Mesenchymal stem cell (in vitro differentiated cells and primary cell): ENCODE results near the gene NOBOX.

Experiments used
- DNase-seq: peaks from one replicate; pipeline ENCODE4 v3.0.0-alpha.2; 2013
- H2AFZ ChIP-seq: one replicate; pipeline ENCODE4 v1.6.1; 2013; ENCODE audit warnings: low read depth, mild to moderate bottlenecking, control low read depth, inconsistent platforms, low read length, moderate library complexity
- H2AK5ac ChIP-seq: 2 replicates; pipeline ENCODE4 v1.6.1; 2013; ENCODE audit warnings: low read length, moderate library complexity, mild to moderate bottlenecking, inconsistent platforms; ENCODE audit not compliant: severe bottlenecking
- H2BK120ac ChIP-seq: one replicate; pipeline ENCODE4 v1.6.1; 2013; ENCODE audit warnings: low read depth, mild to moderate bottlenecking, inconsistent platforms, low read length, moderate library complexity
- H2BK12ac ChIP-seq, 2 experiments: one replicate each; pipeline ENCODE4 v1.6.1; 2013; ENCODE audit warnings: inconsistent platforms in 2 of 2, low read length in 2 of 2, mild to moderate bottlenecking in 2 of 2, moderate library complexity in 2 of 2, control low read depth in 1 of 2
- H2BK15ac ChIP-seq: one replicate; pipeline ENCODE4 v1.6.1; 2013; ENCODE audit warnings: mild to moderate bottlenecking, low read depth, inconsistent platforms; ENCODE audit not compliant: poor library complexity, severe bottlenecking
- H2BK5ac ChIP-seq: 2 replicates; pipeline ENCODE4 v1.6.1; 2013; ENCODE audit warnings: low read depth, mild to moderate bottlenecking, low read length, control low read depth, inconsistent platforms; ENCODE audit not compliant: poor library complexity, severe bottlenecking
- H3K14ac ChIP-seq, 2 experiments: one replicate each; pipeline ENCODE4 v1.6.1; 2013; ENCODE audit warnings: inconsistent platforms in 2 of 2, low read length in 2 of 2, control low read depth in 1 of 2, mild to moderate bottlenecking in 1 of 2, moderate library complexity in 1 of 2
- H3K18ac ChIP-seq, 2 experiments: one replicate each; pipeline ENCODE4 v1.6.1; 2013; ENCODE audit warnings: inconsistent platforms in 2 of 2, low read length in 2 of 2, control low read depth in 1 of 2, low read depth in 1 of 2, mild to moderate bottlenecking in 1 of 2
- H3K23ac ChIP-seq, 2 experiments: one replicate each; pipeline ENCODE4 v1.6.1; 2013; ENCODE audit warnings: inconsistent platforms in 2 of 2, low read length in 2 of 2, mild to moderate bottlenecking in 2 of 2, moderate library complexity in 2 of 2, control low read depth in 1 of 2
- H3K27ac ChIP-seq: 2 replicates; pipeline ENCODE4 v1.5.1; 2013; ENCODE audit warnings: mild to moderate bottlenecking, moderate library complexity, low read length, control low read depth, inconsistent platforms; ENCODE audit not compliant: poor library complexity, severe bottlenecking
- H3K27me3 ChIP-seq, 2 experiments: 2 replicates each; pipeline versions ENCODE4 v1.6.1 to v1.7.0; 2013; ENCODE audit warnings: low read length in 2 of 2, mild to moderate bottlenecking in 2 of 2, moderate library complexity in 2 of 2, control low read depth in 1 of 2, inconsistent platforms in 1 of 2; ENCODE audit not compliant: control insufficient read depth in 1 of 2, insufficient read depth in 1 of 2
- H3K36me3 ChIP-seq, 2 experiments: 2 replicates each; pipeline versions ENCODE4 v1.6.1 to v1.7.0; 2013; ENCODE audit warnings: low read length in 2 of 2, control low read depth in 1 of 2, inconsistent platforms in 1 of 2, low read depth in 1 of 2, mild to moderate bottlenecking in 1 of 2; ENCODE audit not compliant: insufficient read depth in 2 of 2, control insufficient read depth in 1 of 2
- H3K4ac ChIP-seq, 2 experiments: one replicate each; pipeline ENCODE4 v1.6.1; 2013; ENCODE audit warnings: inconsistent platforms in 2 of 2, low read length in 2 of 2, mild to moderate bottlenecking in 2 of 2, moderate library complexity in 2 of 2, control low read depth in 1 of 2, low read depth in 1 of 2
- H3K4me1 ChIP-seq: 2 replicates; pipeline ENCODE4 v1.6.1; 2013; ENCODE audit warnings: low read depth, low read length, control low read depth; ENCODE audit not compliant: control insufficient read depth, insufficient read depth
- H3K4me2 ChIP-seq: 2 replicates; pipeline ENCODE4 v1.6.1; 2013; ENCODE audit warnings: low read length, mild to moderate bottlenecking, inconsistent platforms; ENCODE audit not compliant: poor library complexity, severe bottlenecking
- H3K4me3 ChIP-seq, 2 experiments: 2 replicates each; pipeline versions ENCODE4 v1.5.1 to v1.7.0; 2013; ENCODE audit warnings: low read length in 2 of 2, mild to moderate bottlenecking in 2 of 2, control low read depth in 1 of 2, low read depth in 1 of 2; ENCODE audit not compliant: insufficient read depth in 1 of 2
- H3K79me1 ChIP-seq: replicated peaks from 2 replicates; pipeline ENCODE4 v1.6.1; 2013; ENCODE audit warnings: mild to moderate bottlenecking, control low read depth, low read length, inconsistent platforms; ENCODE audit not compliant: poor library complexity, severe bottlenecking
- H3K9ac ChIP-seq: 2 replicates; pipeline ENCODE4 v1.7.0; 2013; ENCODE audit warnings: mild to moderate bottlenecking, low read length, moderate library complexity
- H3K9me3 ChIP-seq: 2 replicates; pipeline ENCODE4 v1.7.0; 2013; ENCODE audit warnings: mild to moderate bottlenecking, low read length; ENCODE audit not compliant: control insufficient read depth
- H4K8ac ChIP-seq: one replicate; pipeline ENCODE4 v1.6.1; 2013; ENCODE audit warnings: inconsistent platforms, mild to moderate bottlenecking, low read length, moderate library complexity
- H4K91ac ChIP-seq: one replicate; pipeline ENCODE4 v1.6.1; 2013; ENCODE audit warnings: mild to moderate bottlenecking, low read length, inconsistent platforms
- WGBS: methylation state at CpG from one replicate; pipeline ENCODE4 v1.1.7; 2013; ENCODE audit warnings: mixed read lengths; 5-methylcytosine and 5-hydroxymethylcytosine counted together

Gene NOBOX

DNA sequence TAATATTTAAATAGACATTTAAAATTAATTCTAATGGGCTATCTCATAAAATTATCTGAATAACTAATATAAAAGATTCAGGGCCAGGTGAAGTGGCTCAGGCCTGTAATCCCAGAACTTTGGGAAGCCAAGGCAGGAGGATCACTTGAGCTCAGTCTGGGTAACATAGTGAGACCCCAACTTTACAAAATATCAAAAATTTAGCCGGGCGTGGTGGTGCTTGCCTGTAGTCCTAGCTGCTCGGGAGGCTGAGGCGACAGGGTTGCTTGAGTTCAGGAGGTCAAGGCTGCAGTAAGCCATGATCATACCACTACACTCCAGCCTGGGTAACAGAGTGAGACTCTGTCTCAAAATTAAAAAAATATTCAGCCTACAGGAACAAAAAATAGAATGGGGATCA lies 12.5 kb downstream of the NOBOX start:
- Histone ChIP-seq H3K14ac (no peak overlapping the region), H3K4me1 (peaks cover 12% of the 10 kb centered on the region), H3K23ac (no peak overlapping the region), H2AFZ (no peak overlapping the region), H2BK120ac (no peak overlapping the region), H3K18ac (no peak overlapping the region), H3K9me3 (no peaks in the 10 kb centered on the region), H2BK12ac (no peak overlapping the region), H3K4me3 (no peak overlapping the region), H2AK5ac (peak overlapping the region; percentile 77), H3K27ac (no peak overlapping the region), H3K27me3 (no peaks in the 10 kb centered on the region), H3K4me2 (no peak overlapping the region), H4K8ac (no peak overlapping the region), H3K9ac (peak overlapping the region; percentile 44), H2BK15ac (no peak overlapping the region), H3K36me3 (no peaks in the 10 kb centered on the region), H2BK5ac (no peak overlapping the region), H3K79me1 (no peaks in the 10 kb centered on the region), H3K4ac (no peak overlapping the region), H4K91ac (no peak overlapping the region)
- no peak for DNase-seq
- WGBS: 100% methylated on average over 2 of the region's 4 CpGs

DNA sequence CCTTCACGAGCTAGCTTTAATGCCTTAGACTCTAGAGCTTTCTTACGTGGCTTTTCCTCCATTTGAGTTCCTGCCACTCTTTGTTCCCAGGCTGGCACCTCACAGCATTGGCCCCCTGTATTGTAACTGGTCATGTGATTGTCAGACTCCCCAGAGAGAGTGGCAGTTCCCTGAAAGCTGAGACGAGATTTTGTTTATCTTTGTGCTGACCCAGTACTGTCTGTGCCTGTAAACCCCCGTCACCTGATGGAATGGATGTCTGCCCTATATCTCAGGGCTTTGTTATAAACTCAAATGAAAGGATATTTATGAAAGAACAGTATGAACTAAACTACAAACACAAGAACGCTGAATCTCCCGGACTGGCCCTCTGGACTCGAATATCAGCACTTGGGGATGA lies 13.0 kb downstream of the NOBOX start:
- no peak overlapping the region for H3K27ac ChIP-seq
- H2AFZ ChIP-seq: peak overlapping the region; percentile 10
- H3K4ac ChIP-seq: no peak overlapping the region
- no peak overlapping the region for H3K4me2 ChIP-seq
- no peak overlapping the region for H4K8ac ChIP-seq
- no peak overlapping the region for H3K23ac ChIP-seq
- H2BK5ac ChIP-seq: no peak overlapping the region
- no peak for DNase-seq
- 67% methylated on average over 7 of the region's 7 CpGs for WGBS
- peaks cover 12% of the 10 kb centered on the region for H3K4me1 ChIP-seq
- no peak overlapping the region for H3K9ac ChIP-seq
- H3K79me1 ChIP-seq: no peaks in the 10 kb centered on the region
- no peaks in the 10 kb centered on the region for H3K36me3 ChIP-seq
- no peak overlapping the region for H2BK12ac ChIP-seq
- no peaks in the 10 kb centered on the region for H3K9me3 ChIP-seq
- no peak overlapping the region for H4K91ac ChIP-seq
- H2BK120ac ChIP-seq: no peak overlapping the region
- no peaks in the 10 kb centered on the region for H3K27me3 ChIP-seq
- no peak overlapping the region for H3K4me3 ChIP-seq
- H2BK15ac ChIP-seq: no peak overlapping the region
- H3K14ac ChIP-seq: no peak overlapping the region
- no peak overlapping the region for H3K18ac ChIP-seq
- no peak overlapping the region for H2AK5ac ChIP-seq

GRCh38 chr7:144388950-144389349 lies 14.5 kb downstream of the NOBOX start:
- Histone ChIP-seq H3K18ac (peak overlapping the region in 1 of 2 experiments; percentile 8), H2AFZ (no peak overlapping the region), H2BK120ac (no peak overlapping the region), H3K27ac (no peak overlapping the region), H3K4me1 (peaks cover 18% of the 10 kb centered on the region), H3K79me1 (no peaks in the 10 kb centered on the region), H3K4me3 (no peak overlapping the region), H3K9ac (no peak overlapping the region), H3K9me3 (no peaks in the 10 kb centered on the region), H3K27me3 (no peaks in the 10 kb centered on the region), H2BK12ac (no peak overlapping the region), H3K36me3 (no peaks in the 10 kb centered on the region), H3K4ac (no peak overlapping the region), H2BK5ac (no peak overlapping the region), H4K8ac (no peak overlapping the region), H2BK15ac (no peak overlapping the region), H2AK5ac (peak overlapping the region; percentile 74), H4K91ac (no peak overlapping the region), H3K23ac (peak overlapping the region in 1 of 2 experiments; percentile 78), H3K4me2 (no peak overlapping the region), H3K14ac (no peak overlapping the region)
- 89% methylated on average over 5 of the region's 5 CpGs for WGBS
- DNase-seq: no peak

DNA sequence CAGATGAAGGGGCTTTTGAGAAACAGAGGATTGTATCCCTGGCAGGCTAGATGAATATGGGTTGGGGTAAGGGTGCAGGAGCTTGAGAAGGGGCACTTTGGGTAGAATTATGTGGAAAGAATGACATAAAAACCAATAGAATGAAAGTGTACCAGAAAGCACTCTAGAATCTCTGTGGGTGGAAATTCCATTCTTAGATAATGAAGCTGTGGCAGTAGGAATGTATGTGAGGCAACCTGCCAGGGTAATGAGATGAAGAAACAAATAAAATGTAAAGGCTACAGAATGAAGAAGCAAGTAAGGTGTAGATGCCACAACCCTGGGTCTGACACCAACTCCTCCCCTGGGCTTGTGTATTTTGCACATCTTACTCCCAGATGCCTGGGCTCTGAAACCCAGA lies 16.8 kb downstream of the NOBOX start:
- Histone ChIP-seq H4K8ac (no peak overlapping the region), H3K36me3 (no peaks in the 10 kb centered on the region), H3K4me2 (no peak overlapping the region), H2AK5ac (peak overlapping the region; percentile 76), H3K4me3 (no peak overlapping the region), H2BK120ac (no peak overlapping the region), H2AFZ (no peak overlapping the region), H3K27me3 (no peaks in the 10 kb centered on the region), H3K9me3 (no peaks in the 10 kb centered on the region), H2BK12ac (no peak overlapping the region), H4K91ac (no peak overlapping the region), H3K79me1 (no peaks in the 10 kb centered on the region), H3K9ac (no peak overlapping the region), H3K18ac (no peak overlapping the region), H3K4me1 (peaks cover 18% of the 10 kb centered on the region), H3K14ac (no peak overlapping the region), H3K4ac (no peak overlapping the region), H3K27ac (peak overlapping the region; percentile 77), H3K23ac (no peak overlapping the region), H2BK5ac (no peak overlapping the region), H2BK15ac (no peak overlapping the region)
- peak; percentile 66 for DNase-seq
